Pons (tissue), 1 donor: Measurements from ENCODE around the gene SPAG6.

Experiments used
- DNase-seq: peaks from one replicate; pipeline ENCODE4 v3.0.0-alpha.2; 2016; ENCODE audit warnings: low spot score

The SPAG6 gene

DNA sequence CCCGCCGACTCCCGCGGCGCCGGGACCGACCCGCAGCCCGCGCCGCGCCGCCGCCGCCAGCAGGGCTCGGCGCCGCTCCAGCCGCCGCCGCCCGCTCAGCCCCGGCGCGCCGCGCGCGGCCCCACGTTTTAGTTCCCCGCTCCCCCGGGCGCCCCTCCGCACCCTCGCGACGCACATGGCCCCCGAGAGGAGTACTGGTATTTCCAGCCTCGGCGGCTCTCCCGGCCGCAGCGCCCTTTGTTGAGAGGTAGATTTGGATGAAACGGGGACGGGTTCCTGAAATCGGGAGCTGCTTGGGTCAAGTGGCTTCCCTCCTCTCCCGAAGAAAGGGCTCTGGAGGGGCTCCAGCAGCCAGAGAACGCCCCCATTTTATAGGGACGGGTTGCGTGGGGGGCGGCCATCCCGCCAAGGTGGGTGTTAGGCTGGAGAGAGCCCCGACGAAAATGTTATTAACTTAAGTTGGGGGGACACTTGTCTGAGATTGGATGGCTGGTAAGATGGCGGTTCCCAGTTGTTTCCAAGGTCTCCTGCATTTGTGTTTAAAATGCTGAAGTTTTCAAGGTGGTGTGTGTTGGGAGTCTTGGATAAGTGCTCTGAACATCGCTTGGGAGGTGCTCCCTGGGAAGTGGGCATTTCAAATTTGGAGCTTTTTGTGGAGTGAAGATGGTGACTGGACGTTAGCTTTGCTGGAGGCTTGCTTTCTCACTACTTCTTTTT, 23.2 kb upstream of the SPAG6 start:
- peak; percentile 44 for DNase-seq

DNA sequence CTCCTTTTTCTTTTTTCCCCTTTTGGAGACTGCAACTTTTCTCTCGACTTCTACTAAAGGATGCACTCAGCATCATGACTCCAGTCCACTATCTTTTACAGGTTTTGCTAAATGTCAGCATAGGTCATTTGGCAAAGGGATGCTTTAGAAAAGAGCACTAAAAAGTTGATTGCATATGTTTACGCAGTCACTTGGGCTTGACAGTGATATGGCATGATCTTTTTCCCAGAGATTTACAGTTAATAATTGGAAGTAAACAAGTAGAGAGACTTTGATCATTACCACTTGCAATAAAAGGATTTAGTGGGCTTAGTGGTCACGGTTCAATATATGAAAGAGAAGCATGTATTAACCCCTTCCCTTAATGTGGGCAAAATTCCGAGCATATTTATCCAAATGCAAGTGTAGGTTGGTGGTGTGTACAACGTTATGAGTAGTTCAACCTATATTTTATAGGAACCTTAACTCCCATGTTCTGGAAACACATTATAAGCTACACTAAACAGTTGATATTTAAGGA, 22.6 kb upstream of the SPAG6 start:
- peak; percentile 53 for DNase-seq

DNA sequence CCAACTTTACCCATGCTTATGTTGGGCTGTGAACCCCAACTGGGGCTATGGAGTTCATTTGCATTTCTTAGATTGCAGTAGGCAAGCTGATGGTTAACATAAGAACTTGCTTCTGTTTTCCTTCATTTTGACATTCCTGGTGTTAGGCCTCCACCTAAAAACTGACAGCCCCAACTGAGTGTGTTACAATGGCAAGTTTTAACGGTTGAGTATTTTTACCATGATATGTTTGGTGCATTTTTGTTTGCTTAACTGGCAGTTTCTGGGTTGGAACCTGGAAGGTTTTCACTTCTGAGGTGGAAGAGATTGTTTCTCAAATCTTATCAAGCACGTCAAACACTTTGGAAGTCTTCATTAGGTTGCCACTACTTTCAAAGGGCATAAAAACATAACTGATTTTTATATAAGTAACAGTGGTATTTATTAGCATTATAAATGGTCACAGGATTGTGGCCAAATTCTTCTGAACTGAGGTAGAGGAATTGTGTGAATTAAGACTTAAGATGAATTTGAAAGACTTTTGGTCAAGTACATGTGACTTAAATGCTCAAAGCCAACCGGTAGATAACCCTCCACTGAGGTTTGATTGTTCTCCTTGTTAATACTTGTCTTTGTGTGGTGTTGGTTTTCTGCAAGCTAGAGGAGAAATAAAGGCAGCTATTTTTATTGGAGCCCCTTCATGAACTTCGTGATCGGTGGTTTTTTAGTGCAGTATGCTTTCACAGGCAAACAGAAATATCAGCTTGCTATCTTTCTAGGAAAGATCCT, 21.6 kb upstream of the SPAG6 start:
- DNase-seq, result peak; percentile 87

DNA sequence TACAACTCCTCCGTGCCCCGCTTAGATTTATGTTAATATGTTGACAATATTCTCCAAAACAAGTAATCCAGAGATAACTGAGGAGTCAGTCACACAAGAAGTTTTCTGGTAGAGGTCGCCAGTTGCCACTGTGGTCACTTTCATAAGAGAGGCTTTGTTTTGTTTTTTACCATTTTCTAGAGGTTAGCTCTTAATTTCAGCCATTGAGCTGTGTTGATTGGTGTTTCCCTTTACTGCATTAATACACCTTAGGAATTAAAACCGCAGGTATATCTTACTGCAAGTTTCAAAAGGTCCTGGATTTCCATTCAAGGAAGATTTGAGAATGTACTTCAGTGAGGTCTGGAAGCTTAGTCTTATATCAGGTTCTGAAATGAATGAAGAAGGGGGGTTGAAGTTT, 20.9 kb upstream of the SPAG6 start:
- DNase-seq, result peak; percentile 71

DNA sequence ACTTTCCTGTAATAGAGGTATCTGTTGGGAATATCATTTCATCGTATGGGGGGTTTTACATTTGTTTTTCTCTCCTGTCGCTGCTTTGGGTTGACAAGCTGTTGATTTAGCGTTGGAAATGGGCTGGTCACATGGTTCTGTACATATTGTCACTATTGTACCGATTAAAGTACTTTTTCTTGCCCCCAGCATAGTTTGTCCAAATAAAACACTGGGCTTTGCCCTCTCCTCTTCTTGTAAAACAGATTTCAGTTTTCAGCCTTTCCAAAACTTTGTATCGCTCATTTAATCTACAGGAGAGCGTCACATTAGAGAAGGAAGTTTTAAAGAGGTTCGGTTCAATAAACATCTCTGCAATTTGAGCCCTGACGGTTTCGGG, 20.4 kb upstream of the SPAG6 start:
- DNase-seq, result peak; percentile 45

DNA sequence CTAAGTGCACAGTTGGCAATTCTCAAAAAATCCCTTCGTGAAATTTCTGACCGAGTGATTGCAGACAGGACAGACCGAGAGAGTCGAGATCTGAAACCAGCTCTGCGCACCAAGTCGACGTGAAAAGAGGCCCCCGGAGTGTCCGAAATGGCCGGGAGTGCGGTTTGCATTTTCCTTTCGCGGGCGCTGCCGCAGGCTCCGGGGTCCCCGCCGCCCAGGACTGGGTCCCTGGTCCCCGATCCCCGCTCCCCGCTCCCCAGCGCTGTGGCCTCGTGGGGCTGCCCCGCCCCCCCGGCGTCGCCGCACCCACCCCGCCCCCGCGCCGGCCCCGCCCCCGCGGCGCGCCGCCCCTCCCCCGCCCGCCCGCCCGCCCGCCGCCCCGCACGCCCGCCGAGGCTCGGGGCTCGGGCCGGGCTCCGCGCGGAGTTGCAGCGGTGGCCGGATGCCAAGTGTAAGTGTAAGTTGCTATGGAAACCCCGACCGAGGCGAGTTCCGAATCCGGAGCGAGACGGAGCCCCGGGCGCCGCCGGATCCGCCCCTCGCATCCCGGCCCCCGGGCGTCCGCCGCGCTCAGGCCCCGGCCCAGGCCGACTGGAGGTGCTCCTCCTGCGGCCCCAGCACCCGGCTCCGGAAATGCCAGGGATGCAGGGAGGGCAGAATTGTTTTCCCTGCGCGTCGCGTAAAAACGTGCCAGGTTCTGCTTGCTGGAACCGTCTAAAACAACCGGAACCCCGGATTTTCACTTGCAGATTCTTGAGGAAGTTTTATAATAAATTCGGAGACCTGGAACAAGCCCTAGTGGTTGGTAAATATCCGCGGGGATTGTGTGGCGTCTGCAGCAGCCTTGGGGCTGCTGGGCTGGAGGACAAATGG, 19.8 kb upstream of the SPAG6 start:
- no peak for DNase-seq

DNA sequence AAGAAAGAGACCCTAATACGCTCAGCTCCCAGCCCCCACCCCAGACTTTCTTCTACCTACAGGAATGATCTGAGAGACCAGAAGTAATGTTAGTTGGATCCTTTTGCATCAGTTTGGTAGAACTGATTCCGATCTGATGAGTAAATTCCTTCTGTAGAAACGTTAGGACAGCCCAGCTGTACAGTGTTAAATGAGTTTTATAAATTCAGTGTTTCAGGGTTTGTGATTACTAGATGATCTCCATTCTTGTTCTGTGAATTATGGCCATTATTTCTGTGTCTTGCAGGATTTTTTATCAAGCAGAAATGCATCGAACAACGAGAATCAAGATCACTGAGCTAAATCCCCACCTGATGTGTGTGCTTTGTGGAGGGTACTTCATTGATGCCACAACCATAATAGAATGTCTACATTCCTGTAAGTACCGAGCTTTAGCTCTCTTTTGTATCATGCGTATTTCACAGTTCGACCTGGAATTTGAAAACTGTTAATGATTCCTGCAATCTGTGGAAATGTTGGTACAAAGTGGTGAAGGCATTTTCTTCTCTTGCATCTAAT, 19.1 kb upstream of the SPAG6 start:
- no peak for DNase-seq

DNA sequence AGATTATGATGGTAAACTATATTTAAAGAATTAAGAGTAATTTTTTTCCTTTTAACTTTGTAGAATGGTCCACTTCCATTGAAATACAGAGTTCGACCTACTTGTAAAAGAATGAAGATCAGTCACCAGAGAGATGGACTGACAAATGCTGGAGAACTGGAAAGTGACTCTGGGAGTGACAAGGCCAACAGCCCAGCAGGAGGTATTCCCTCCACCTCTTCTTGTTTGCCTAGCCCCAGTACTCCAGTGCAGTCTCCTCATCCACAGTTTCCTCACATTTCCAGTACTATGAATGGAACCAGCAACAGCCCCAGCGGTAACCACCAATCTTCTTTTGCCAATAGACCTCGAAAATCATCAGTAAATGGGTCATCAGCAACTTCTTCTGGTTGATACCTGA, 16.1 kb upstream of the SPAG6 start:
- no peak for DNase-seq

DNA sequence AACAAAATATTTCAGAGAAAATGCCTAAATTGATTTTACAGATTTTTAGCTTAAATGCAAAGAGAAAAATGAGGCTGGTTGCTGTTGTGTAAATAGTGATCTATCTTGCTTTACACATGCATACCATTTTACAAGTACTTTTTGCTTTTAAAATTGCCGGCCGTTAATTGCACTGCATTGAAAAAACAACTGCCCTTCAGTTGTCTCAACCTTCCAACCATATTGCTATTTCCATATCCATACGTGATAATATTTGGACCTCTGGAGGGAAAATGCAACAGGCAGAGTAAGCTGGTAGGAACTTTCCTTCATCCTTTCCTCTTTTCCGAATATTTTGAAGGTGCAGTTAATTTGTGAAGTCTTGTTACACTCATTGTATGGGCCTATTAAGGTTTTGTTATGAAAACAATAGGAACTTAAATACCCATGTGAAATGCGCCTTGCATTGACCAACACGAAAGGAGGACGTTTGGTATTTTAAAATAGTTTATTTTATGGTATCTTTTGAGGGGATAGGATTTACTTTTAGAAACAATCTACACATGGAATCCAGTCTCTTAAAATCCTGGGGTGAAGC, 13.1 kb upstream of the SPAG6 start:
- no peak for DNase-seq

DNA sequence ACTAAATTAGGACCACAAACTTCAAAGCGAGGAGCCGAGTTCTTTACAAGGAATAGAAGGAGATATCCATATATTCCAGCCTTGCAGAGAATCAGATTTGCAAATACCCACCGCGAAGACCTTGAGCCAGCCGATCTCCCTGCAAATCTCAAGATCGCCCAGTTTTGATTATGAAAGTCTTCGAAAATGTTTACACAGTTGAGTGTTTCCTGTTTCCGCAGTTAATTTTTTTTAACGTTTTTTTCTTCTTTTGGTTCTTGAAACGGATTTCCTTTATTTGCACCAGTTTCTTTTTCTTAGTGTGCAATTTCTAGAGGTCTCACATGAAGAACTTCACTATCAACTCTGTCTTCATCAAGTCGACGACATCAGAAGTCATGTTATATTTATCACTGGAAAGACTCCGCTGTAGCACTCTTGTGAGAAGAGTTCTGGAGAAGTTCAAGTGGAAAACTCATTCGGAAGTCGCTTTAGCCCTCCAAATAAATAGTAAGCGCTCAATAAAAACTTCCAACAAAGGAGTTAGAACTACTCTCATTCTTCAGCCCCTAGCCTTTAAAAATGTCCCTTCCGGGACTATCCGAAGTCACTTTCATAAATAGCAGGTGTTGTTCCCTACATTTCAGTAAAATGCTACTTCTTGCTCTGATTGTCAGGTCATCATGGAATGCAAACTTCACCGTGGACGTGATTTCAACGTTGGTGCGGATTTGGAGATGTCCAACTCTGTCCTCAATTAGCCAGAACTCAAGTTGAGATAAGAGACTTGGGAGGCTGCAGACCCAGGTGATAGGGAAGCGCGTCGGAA, 11.9 kb upstream of the SPAG6 start:
- DNase-seq, result no peak

DNA sequence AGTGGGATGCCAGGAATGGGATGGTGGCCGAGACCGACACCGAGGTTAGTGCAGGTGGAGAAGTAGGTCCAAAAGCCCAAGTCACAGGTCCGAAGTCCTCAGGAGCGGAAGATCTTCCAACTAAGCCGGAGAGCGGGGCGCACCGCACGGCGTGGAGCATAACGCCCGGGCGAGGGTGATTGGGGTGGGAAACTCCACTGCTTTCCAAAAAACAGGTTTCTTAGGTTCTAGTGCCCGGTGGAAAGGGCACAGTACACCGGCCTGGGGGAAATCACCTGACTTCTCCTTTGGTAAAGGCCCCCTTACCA, 11.4 kb upstream of the SPAG6 start:
- DNase-seq, result no peak

DNA sequence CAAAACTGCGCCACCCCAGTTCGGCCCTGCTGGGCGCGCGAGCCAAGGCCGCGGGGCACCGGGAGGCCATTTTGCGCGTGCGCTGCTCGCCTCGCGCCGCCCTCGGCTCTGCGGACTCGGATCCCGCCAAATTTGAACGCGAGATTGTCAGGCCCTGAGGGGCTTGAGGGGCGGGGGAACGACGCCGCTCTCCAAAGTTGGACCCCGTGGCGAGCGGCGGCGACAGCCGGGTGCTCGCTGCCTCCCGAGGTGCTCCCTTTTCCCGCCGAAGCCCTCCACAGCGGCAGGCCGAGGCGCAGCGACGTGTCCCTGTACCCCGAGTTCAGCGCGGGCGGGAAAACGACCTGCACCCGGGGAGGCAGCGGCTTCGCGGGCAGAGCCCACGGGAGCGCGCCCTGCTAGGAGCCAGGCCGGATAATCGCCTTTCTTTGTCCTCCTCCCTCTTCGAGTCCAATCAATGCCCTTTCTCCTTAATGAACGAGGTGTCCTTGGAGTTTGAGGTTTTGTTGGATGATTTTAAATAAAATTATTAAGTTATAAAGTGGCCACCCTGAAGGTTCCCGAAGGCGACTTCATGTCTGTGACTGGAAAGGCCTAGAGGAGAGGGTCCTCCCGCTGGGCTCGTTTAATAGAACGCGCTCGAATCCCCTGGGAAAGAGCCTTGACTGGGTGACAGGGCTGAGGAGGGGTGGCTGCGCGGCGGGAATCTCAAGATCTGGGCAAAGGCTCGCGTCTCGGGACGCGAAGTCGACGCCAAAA, 10.7 kb upstream of the SPAG6 start:
- no peak for DNase-seq

DNA sequence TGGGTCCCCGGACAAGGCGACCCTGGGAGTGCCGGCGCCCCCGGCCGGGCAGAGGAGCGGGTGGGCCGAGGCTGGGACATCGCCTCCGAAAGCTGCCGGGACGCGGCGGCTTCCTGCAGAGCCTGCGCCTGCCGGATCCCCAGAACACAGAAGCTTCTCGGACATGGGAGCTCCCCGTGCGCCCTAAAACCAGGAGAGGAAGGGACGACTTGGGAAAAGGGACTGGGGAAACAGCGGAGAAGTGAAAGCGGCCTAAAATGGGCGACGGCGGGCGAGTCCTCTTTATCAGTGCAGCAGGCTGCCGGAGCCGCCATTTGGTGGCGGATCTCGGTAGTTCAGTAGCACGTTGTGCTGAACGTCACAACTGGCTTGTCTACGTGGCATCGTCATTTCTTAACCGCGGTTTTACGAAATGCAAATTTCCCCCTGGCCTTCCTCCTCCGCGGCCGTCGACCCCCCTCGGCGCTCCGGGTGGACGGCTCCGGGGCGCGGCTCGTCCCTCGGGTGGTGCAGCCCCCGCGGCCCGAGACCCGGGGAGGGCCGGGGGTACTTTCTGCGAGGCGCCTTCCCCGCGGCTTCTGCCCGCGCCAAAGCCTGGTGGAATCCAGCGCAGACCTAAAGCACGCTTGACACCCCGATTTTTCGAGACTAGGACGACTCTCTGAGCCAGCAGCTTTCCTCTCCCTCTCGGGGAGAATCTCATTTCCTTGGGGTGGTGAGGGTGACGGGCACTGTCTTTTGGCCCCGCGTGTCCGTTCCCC, 9.9 kb upstream of the SPAG6 start:
- peak; percentile 44 for DNase-seq

DNA sequence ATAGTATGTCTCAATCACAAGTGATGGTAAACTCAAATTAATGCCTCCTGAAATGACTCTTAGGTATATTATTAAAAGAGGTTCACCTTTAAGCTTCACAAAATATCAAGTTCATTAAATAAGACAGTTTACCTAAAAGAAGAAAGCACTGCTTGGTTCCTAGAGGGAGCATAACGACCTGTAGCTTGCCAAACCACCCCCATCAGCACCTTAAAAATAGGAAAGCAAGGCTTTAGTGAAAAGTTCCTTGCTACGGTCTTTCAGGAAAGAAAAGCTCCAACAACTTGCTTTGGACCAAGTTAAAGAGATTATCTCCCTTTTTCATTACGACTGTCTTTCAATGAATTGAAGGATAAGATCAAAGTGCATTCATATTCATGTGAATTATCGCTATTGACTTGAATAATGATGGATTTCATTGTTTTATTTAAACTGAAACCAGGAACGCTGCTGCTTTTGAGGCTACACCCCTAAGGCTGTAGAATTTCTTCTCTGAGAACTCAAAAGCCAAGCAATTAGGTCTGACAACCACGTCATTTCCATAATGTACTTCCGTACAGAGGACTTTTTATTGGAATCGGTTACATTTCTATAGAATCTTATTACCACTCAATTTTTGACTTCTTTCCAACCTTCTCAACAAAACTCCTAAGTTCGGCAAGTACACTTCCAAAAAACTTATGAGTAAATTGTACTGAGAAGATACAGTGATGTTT, 7.0 kb upstream of the SPAG6 start:
- DNase-seq, result no peak

DNA sequence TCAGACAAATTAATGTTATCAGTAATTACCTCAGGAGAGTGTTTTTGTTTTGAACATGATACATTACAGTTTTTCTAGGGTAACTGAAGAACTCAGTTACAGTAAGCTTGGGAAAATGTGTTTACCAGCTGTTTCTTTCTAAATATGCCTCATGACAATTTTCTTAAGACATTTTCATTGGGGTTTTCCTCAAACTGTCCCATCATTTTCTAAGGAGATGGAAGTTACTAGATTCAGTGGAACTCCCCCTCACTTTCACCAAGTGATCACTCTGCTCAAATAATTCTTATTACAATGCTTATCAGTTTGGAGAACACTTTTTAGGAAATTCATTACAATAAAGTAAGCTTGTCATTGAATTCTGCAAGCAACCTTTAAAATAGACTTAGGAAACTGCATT, 6.4 kb upstream of the SPAG6 start:
- DNase-seq, result no peak

DNA sequence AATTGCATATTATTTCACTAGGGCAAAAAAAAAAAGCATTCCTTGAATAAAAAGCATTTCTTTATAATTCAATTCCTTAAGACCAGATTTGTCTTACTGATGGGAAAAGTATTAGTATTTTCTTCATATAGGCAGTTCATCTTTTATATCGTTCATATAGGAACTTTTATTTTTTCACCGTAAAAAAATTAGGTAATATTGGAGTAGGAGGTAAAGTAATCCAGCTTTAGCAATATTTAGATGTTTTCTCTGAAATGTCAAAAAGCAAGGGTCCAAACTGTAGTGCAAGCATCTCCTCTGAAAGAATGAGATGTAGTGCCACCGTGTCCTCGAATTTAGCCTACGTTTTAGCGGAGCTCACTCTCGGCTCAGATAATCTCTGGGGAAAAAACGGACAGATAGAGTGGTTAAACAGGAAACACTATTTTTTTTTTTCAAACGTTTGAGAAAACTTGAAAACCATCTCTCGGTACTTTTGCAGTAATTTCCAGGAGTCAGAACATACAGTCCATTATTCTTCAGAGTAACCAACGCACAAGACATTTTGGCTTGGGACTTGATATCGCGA, 5.5 kb upstream of the SPAG6 start:
- peak; percentile 82 for DNase-seq

DNA sequence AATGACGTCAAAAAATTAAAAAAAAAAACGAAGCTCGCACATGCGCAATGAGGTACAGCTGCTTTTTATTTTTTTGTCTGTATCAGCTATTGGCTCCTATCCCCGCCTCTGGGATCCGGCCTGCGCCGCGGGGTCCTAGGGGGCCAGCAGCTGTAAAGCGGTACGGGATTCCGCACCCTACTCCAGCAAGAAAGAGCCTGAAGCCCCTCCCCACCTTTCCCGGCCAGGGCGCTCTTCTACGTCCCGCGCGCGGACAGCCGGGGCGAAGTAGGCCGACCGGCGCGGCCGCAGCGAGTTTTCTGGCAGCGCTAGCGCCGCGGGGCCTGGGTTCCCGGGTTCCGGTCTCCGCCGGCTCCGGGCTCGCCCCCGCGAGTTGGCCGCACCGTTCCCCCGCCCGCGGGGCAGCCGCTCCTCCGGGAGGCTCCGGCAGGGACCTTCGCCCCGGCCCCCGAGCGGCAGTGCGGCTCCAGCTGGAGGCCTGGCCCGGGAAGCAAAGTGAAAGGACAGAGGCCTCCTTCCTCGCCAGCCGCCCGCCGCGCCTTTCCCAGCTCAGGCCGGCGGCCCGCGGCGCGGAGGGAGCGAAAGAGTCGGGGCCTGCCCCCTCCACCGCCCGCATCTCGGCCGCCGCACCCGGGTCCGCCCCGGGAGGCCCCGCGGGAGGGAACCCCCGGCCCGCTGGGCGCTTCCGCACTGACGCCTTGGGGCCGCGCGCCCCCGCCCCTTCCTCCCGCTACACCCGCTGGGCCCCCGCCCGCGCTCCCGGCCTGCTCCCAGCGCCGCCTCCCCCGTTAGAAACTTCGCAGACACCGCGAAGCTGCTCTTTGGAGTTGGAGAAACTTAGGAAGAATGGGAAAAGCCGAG, 4.7 kb upstream of the SPAG6 start:
- no peak for DNase-seq
